Endothelial cell of umbilical vein (primary cell): ENCODE measurements around the gene ST6GALNAC4. TPM values are rescaled to one million over a fixed set of nuclear protein-coding genes. Genes with fewer than 3 reads are reported as not detected.

Source experiments
- BruUV-seq: library from RNA; stranded (reverse); fragments of 400-500 nt; replicated peaks from 2 replicates; lab custom pipeline; 2021; lab: Mats Ljungman, UMichigan
- CTCF ChIA-PET: fragments of 300-600, 350-600 bp; sonication (Branson Sonifier 250); formaldehyde crosslinking; loops from one replicate; lab custom pipeline; 2021; ENCODE audit warnings: antibody characterized with exemption, inconsistent platforms; lab: Charles Lee
- POLR2A ChIA-PET: fragments of 300-600, 350-600 bp; sonication (Branson Sonifier 250); formaldehyde crosslinking; loops from one replicate; lab custom pipeline; 2021; ENCODE audit warnings: antibody characterized with exemption, inconsistent platforms; lab: Charles Lee
- DNase-seq: peaks from one replicate; pipeline ENCODE4 v3.0.0-alpha.2; 2011; ENCODE audit warnings: low read depth, low spot score
- FAIRE-seq: peaks from 2 replicates; lab custom pipeline; 2011; peaks lifted over from hg19 to GRCh38; lab: Jason Lieb, UNC
- H2AFZ ChIP-seq: 2 replicates; pipeline ENCODE4 v1.6.0; 2012; ENCODE audit warnings: low read depth, low read length, control low read depth, inconsistent platforms
- H3K27ac ChIP-seq: 2 replicates; pipeline ENCODE4 v1.5.1; 2011; ENCODE audit warnings: low read depth, mild to moderate bottlenecking, control low read depth, low read length, moderate library complexity; ENCODE audit not compliant: insufficient read depth
- H3K27me3 ChIP-seq, 2 experiments: 2 replicates each; pipeline versions ENCODE4 v1.6.0 to v1.6.1; 2011; ENCODE audit warnings: low read length in 2 of 2, mixed read lengths in 1 of 2; ENCODE audit not compliant: control insufficient read depth in 2 of 2, insufficient read depth in 2 of 2
- H3K36me3 ChIP-seq, 2 experiments: 2 replicates in 1 of 2; 3 replicates in 1 of 2; pipeline ENCODE4 v1.5.1; 2011; ENCODE audit warnings: low read length in 2 of 2, mild to moderate bottlenecking in 1 of 2, moderate library complexity in 1 of 2; ENCODE audit not compliant: control insufficient read depth in 2 of 2, insufficient read depth in 2 of 2; ENCODE audit errors: extremely low read depth in 1 of 2
- H3K4me1 ChIP-seq: 3 replicates; pipeline ENCODE4 v1.5.1; 2011; ENCODE audit warnings: mild to moderate bottlenecking, low read length; ENCODE audit not compliant: control insufficient read depth, insufficient read depth; ENCODE audit errors: extremely low read depth
- H3K4me2 ChIP-seq: 2 replicates; pipeline ENCODE4 v1.6.1; 2011; ENCODE audit warnings: low read length, control low read depth, mixed read lengths; ENCODE audit not compliant: insufficient read depth
- H3K4me3 ChIP-seq, 3 experiments: fragments of 200-600 bp in 1 of 3; sonication (generic), shearing (Covaris generic) in 1 of 3; replicated peaks in 1 of 3; 2 replicates each; pipeline ENCODE4 v1.5.1; 2011 to 2016; ENCODE audit warnings: control low read depth in 3 of 3, low read length in 3 of 3, mild to moderate bottlenecking in 2 of 3, inconsistent platforms in 1 of 3, low read depth in 1 of 3, moderate library complexity in 1 of 3; ENCODE audit not compliant: insufficient read depth in 1 of 3
- H3K79me2 ChIP-seq: 2 replicates; pipeline ENCODE4 v1.6.0; 2012; ENCODE audit warnings: low read length, inconsistent platforms; ENCODE audit not compliant: control insufficient read depth, insufficient read depth
- H3K9ac ChIP-seq: replicated peaks from 2 replicates; pipeline ENCODE3; 2011; ENCODE audit warnings: low read length, control low read depth; ENCODE audit not compliant: insufficient read depth; ENCODE audit errors: extremely low read depth
- H3K9me1 ChIP-seq: replicated peaks from 3 replicates; pipeline ENCODE4 v1.6.0; 2011; ENCODE audit warnings: mild to moderate bottlenecking, low read length; ENCODE audit not compliant: control insufficient read depth, insufficient read depth; ENCODE audit errors: extremely low read depth
- H3K9me3 ChIP-seq: replicated peaks from 2 replicates; pipeline ENCODE4 v1.5.1; 2012; ENCODE audit warnings: low read length, inconsistent platforms; ENCODE audit not compliant: control insufficient read depth, insufficient read depth
- H4K20me1 ChIP-seq: replicated peaks from 2 replicates; pipeline ENCODE3; 2011; ENCODE audit warnings: mild to moderate bottlenecking, low read length; ENCODE audit not compliant: control insufficient read depth, insufficient read depth; ENCODE audit errors: extremely low read depth
- CTCF ChIP-seq, 2 donors: IDR thresholded peaks; 1 replicate in 1 of 2; 2 replicates in 1 of 2; pipeline ENCODE4 v1.5.1; 2011; ENCODE audit warnings: low read length in 2 of 2, mild to moderate bottlenecking in 2 of 2, moderate library complexity in 2 of 2, control low read depth in 1 of 2, inconsistent platforms in 1 of 2, low read depth in 1 of 2; ENCODE audit not compliant: insufficient read depth in 1 of 2; ENCODE audit errors: extremely low read depth in 1 of 2
- EZH2 ChIP-seq: IDR thresholded peaks from 2 replicates; pipeline ENCODE4 v1.6.1; 2012; ENCODE audit warnings: borderline replicate concordance, low read depth, mild to moderate bottlenecking, moderate library complexity, low read length, inconsistent platforms; ENCODE audit not compliant: severe bottlenecking
- FOS ChIP-seq: IDR thresholded peaks from 2 replicates; pipeline ENCODE4 v1.6.1; 2011; ENCODE audit warnings: mild to moderate bottlenecking, low read length, moderate library complexity, borderline replicate concordance; ENCODE audit not compliant: insufficient read depth
- GATA2 ChIP-seq: IDR thresholded peaks from 2 replicates; pipeline ENCODE4 v1.7.0; 2011; ENCODE audit warnings: low read depth, mild to moderate bottlenecking, moderate library complexity, mixed read lengths, low read length; ENCODE audit not compliant: insufficient read length, insufficient read depth
- JUN ChIP-seq: IDR thresholded peaks from 2 replicates; pipeline ENCODE4 v1.6.1; 2011; ENCODE audit warnings: borderline replicate concordance, low read depth; ENCODE audit not compliant: insufficient read length, insufficient read depth
- MAX ChIP-seq: IDR thresholded peaks from 2 replicates; pipeline ENCODE4 v1.6.1; 2011; ENCODE audit not compliant: insufficient read depth, insufficient read length
- MYC ChIP-seq: IDR thresholded peaks from one replicate; pipeline ENCODE4 v1.6.1; 2011; ENCODE audit warnings: mild to moderate bottlenecking, low read depth, low read length
- POLR2A ChIP-seq: IDR thresholded peaks from 2 replicates; pipeline ENCODE4 v1.6.1; 2012; ENCODE audit warnings: low read depth, mild to moderate bottlenecking, control low read depth, low read length
- POLR2AphosphoS5 ChIP-seq: IDR thresholded peaks from 2 replicates; pipeline ENCODE4 v1.6.1; 2012; ENCODE audit warnings: low read depth, mild to moderate bottlenecking, control low read depth, low read length, moderate library complexity; ENCODE audit not compliant: insufficient read depth
- dilution Hi-C: fragments of 300-500 bp; cut with MboI; formaldehyde crosslinking; loops from one replicate; pipeline ENCODE4 v1.15.0; 2019; ENCODE audit warnings: low sequenced_read_pairs; ENCODE audit not compliant: extremely low pct_ligation_motif_present
- intact Hi-C: fragments of 100-400 bp; cut with micrococcal nuclease; formaldehyde crosslinking; loops from one replicate; pipeline ENCODE4 v1.10.0; 2022
- polyA plus RNA-seq, 4 experiments: library from polyadenylated mRNA; depleted of rRNA in 3 of 4; stranded (reverse) in 3 of 4; unstranded in 1 of 4; fragments of >200 nt; gene quantifications; 2 replicates each; pipeline versions ENCODE4 v1.2.1 to v1.2.3, GENCODE V29; 2011 to 2012; ENCODE audit warnings: missing spikeins in 1 of 4
- total RNA-seq: library from RNA; stranded (reverse); gene quantifications from 2 replicates; pipeline ENCODE4 v1.2.3, GENCODE V29; 2021

The ST6GALNAC4 gene
- total and polyA plus RNA-seq, 2 donors (not counting 3 experiments of a cell fraction or from before 2014, with no cell fraction given), result 45.9 to 85.3 TPM

DNA sequence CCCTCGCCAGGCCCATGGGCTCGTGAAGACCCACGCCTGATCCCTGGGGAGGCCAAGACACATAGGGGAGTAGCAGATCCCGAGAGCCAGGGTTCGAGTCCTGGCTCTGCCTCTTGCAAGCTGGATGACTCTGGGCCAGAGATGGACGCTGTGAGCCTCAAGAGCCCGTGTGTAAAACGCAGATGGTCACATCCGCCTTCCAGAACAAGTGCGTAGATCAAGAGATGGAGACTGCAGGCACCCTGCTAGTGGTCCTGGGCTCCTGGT is 8.2 kb downstream of the ST6GALNAC4 start:
- H3K9me3 ChIP-seq, result no peaks in the 10 kb centered on the region
- no peaks in the 10 kb centered on the region for H4K20me1 ChIP-seq
- ChIA-PET POLR2A (no interaction called here), CTCF (no interaction called here)
- peaks cover 0 to 22% of the 10 kb centered on the region in 2 experiments for H3K36me3 ChIP-seq
- H3K9me1 ChIP-seq, result no peaks in the 10 kb centered on the region
- dilution Hi-C loops (no loop called here), intact Hi-C loops (no loop called here)
- TF ChIP-seq CTCF (IDR thresholded peaks at IDR 0.05; ENCODE audit: extremely low read depth in 1 of 2, insufficient read depth in 1 of 2, low read depth in 1 of 2, low read length in 2 of 2), result no peak
- TF ChIP-seq JUN, result no peak
- no peak for TF ChIP-seq POLR2AphosphoS5
- no peak for TF ChIP-seq MAX
- TF ChIP-seq MYC, result no peak
- no peak for TF ChIP-seq POLR2A
- TF ChIP-seq FOS, result no peak
- TF ChIP-seq GATA2, result no peak
- no peak for TF ChIP-seq EZH2
- no peak for FAIRE-seq
- no peak overlapping the region for H3K4me2 ChIP-seq
- no peak overlapping the region for H2AFZ ChIP-seq
- no peak for DNase-seq
- H3K9ac ChIP-seq, result no peak overlapping the region
- BruUV-seq, result no TSS peak
- H3K27ac ChIP-seq, result no peak overlapping the region
- H3K79me2 ChIP-seq, result no peaks in the 10 kb centered on the region
- peaks cover 35% of the 10 kb centered on the region for H3K4me1 ChIP-seq
- no peak overlapping the region for H3K4me3 ChIP-seq
- H3K27me3 ChIP-seq, result no peaks in the 10 kb centered on the region
